Heart left ventricle (tissue), 13 donors: ENCODE data around the gene GZF1.
A peak's percentile ranks its signal among the peaks of the same experiment; 100 is the strongest.

Experiments
- POLR2A ChIP-seq, 2 donors: fragments of 450-650 bp; IDR thresholded peaks; one replicate each; pipeline ENCODE4 v1.6.1; 2017; ENCODE audit warnings: antibody characterized with exemption in 2 of 2, mild to moderate bottlenecking in 2 of 2, moderate library complexity in 2 of 2
- TF ChIP-seq, protein P1 (sequence below), 12 donors: fragments of 200-600 bp; sonication (generic) in 4 of 12; IDR thresholded peaks; one replicate each; pipeline versions ENCODE4 v1.5.0 to v1.8.0; 2018 to 2022; ENCODE audit warnings: antibody characterized with exemption in 12 of 12, mild to moderate bottlenecking in 5 of 12
- donor health status: ischemic (EF 13 %, LVEDD 7.1; RV severe dilation, severe dysfunction).
- donor health status: DM: no; HTN: yes; CAD: no.
- donor health status: DM: no; HTN: no; CAD: no.
- donor health status: ischemic (EF 25% LVEDD 6.9; RV normal size, moderate dysfunction).
- donor health status: ischemic (EF 25% LVEDD 5.7; RV mildly dilated, moderate dysfunction).
- donor health status: ischemic (EF 35%, LVEDD 5.7; RV mildly dilated, moderate dysfunction).
- donor health status: nonischemic (EF 11% LVEDD 7.7; RV severe dilation, severe dysfunction).
- donor health status: DM: yes; HTN: yes; CAD: no.
- donor health status: PGD.
- donor health status: ischemic (EF 29% LVEDD 5.4; RV normal size, mild dysfunction).
- donor health status: nonischemic (EF 23%, LVEDD 6.1; RV moderate dilation, normal function).

GRCh38 chr20:23349338-23350195 lies 12.4 kb upstream of the GZF1 start:
- TF ChIP-seq, protein P1, sequence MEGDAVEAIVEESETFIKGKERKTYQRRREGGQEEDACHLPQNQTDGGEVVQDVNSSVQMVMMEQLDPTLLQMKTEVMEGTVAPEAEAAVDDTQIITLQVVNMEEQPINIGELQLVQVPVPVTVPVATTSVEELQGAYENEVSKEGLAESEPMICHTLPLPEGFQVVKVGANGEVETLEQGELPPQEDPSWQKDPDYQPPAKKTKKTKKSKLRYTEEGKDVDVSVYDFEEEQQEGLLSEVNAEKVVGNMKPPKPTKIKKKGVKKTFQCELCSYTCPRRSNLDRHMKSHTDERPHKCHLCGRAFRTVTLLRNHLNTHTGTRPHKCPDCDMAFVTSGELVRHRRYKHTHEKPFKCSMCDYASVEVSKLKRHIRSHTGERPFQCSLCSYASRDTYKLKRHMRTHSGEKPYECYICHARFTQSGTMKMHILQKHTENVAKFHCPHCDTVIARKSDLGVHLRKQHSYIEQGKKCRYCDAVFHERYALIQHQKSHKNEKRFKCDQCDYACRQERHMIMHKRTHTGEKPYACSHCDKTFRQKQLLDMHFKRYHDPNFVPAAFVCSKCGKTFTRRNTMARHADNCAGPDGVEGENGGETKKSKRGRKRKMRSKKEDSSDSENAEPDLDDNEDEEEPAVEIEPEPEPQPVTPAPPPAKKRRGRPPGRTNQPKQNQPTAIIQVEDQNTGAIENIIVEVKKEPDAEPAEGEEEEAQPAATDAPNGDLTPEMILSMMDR (IDR thresholded peaks at IDR 0.05) = peak; percentile 24 to 61 (median 46)
- TF ChIP-seq POLR2A (IDR thresholded peaks at IDR 0.05) = no peak
